ENCODE data around the gene PIAS4.

Gene PIAS4

GRCh38 chr19:4016486-4016885 is 8.9 kb downstream of the PIAS4 start:
- H3K4me1 ChIP-seq (ENCODE audit: insufficient read depth, poor library complexity, severe bottlenecking), result no peaks in the 10 kb centered on the region
- ATAC-seq (ENCODE audit: low read depth), result no peak
- H3K27ac ChIP-seq (ENCODE audit: poor library complexity, severe bottlenecking), result no peak overlapping the region
- TF ChIP-seq CTCF (IDR thresholded peaks at IDR 0.05; ENCODE audit: poor library complexity, severe bottlenecking), result no peak
- DNase-seq (ENCODE audit: low spot score), result no peak
- no peak overlapping the region for H3K4me3 ChIP-seq (ENCODE audit: severe bottlenecking)
- H3K36me3 ChIP-seq (ENCODE audit: low read depth), result peaks cover 21% of the 10 kb centered on the region
- H3K9me3 ChIP-seq (ENCODE audit: severe bottlenecking), result no peaks in the 10 kb centered on the region
- H3K27me3 ChIP-seq (ENCODE audit: insufficient read depth, poor library complexity, severe bottlenecking), result no peaks in the 10 kb centered on the region

GRCh38 chr19:4016903-4017638 is 9.5 kb downstream of the PIAS4 start:
- no peaks in the 10 kb centered on the region for H3K4me1 ChIP-seq (ENCODE audit: insufficient read depth, poor library complexity, severe bottlenecking)
- no peak overlapping the region for H3K4me3 ChIP-seq (ENCODE audit: severe bottlenecking)
- DNase-seq (ENCODE audit: low spot score), result no peak
- H3K36me3 ChIP-seq (ENCODE audit: low read depth), result peaks cover 23% of the 10 kb centered on the region
- no peak for TF ChIP-seq CTCF (IDR thresholded peaks at IDR 0.05; ENCODE audit: poor library complexity, severe bottlenecking)
- H3K9me3 ChIP-seq (ENCODE audit: severe bottlenecking), result no peaks in the 10 kb centered on the region
- no peak overlapping the region for H3K27ac ChIP-seq (ENCODE audit: poor library complexity, severe bottlenecking)
- no peaks in the 10 kb centered on the region for H3K27me3 ChIP-seq (ENCODE audit: insufficient read depth, poor library complexity, severe bottlenecking)
- ATAC-seq (ENCODE audit: low read depth), result no peak

GRCh38 chr19:4018140-4018613 is 10.6 kb downstream of the PIAS4 start:
- no peak for TF ChIP-seq CTCF (IDR thresholded peaks at IDR 0.05; ENCODE audit: poor library complexity, severe bottlenecking)
- Histone ChIP-seq H3K36me3 (ENCODE audit: low read depth) (peaks cover 21% of the 10 kb centered on the region), H3K4me3 (ENCODE audit: severe bottlenecking) (no peak overlapping the region)

GRCh38 chr19:4018775-4019504 is 11.4 kb downstream of the PIAS4 start:
- H3K36me3 ChIP-seq (ENCODE audit: low read depth), result peaks cover 14% of the 10 kb centered on the region
- DNase-seq (ENCODE audit: low spot score) (no peak), ATAC-seq (ENCODE audit: low read depth) (no peak)
- H3K27me3 ChIP-seq (ENCODE audit: insufficient read depth, poor library complexity, severe bottlenecking), result no peaks in the 10 kb centered on the region
- no peaks in the 10 kb centered on the region for H3K9me3 ChIP-seq (ENCODE audit: severe bottlenecking)
- TF ChIP-seq CTCF (IDR thresholded peaks at IDR 0.05; ENCODE audit: poor library complexity, severe bottlenecking), result no peak
- H3K4me3 ChIP-seq (ENCODE audit: severe bottlenecking), result no peak overlapping the region
- no peak overlapping the region for H3K27ac ChIP-seq (ENCODE audit: poor library complexity, severe bottlenecking)
- H3K4me1 ChIP-seq (ENCODE audit: insufficient read depth, poor library complexity, severe bottlenecking), result no peaks in the 10 kb centered on the region

More at GRCh38 chr19:4018140-4018613, 10.6 kb downstream of the PIAS4 start:
- ATAC-seq (ENCODE audit: low read depth) (no peak), DNase-seq (ENCODE audit: low spot score) (no peak)
- Histone ChIP-seq H3K4me1 (ENCODE audit: insufficient read depth, poor library complexity, severe bottlenecking) (no peaks in the 10 kb centered on the region), H3K9me3 (ENCODE audit: severe bottlenecking) (no peaks in the 10 kb centered on the region), H3K27ac (ENCODE audit: poor library complexity, severe bottlenecking) (no peak overlapping the region), H3K27me3 (ENCODE audit: insufficient read depth, poor library complexity, severe bottlenecking) (no peaks in the 10 kb centered on the region)

Data from RWPE2 (cell line).